ENCODE data around the gene DACH1. TPM values are rescaled to one million over a fixed set of nuclear protein-coding genes. Genes with fewer than 3 reads are reported as not detected.

Gene DACH1
- total and polyA plus RNA-seq, 2 experiments from 2014 or later = 1.3 to 6.5 TPM

DNA sequence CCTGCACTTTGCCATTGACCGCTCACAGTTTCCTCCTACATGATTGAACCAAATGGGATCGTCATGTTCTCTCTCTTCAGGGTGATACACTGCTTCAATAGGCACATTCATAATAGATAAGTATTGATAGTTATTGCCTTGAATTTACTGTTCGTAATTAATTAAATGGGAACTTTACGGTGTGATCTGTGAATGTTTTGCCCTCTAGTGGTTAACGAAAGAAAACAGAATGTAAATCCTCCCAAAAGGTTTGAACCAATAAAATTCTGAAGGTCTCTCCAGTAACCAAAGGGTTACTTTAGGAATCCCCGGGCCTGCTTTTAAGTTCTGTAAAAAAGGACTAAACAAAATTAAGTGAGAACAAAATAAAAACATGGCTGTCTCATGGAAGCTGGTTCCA, 389.3 kb downstream of the DACH1 start:
- no peak overlapping the region for H2AFZ ChIP-seq
- no peaks in the 10 kb centered on the region for H3K9me3 ChIP-seq (ENCODE audit: low read depth)
- H4K20me1 ChIP-seq (ENCODE audit: insufficient read depth, poor library complexity, severe bottlenecking) = no peaks in the 10 kb centered on the region
- no peak overlapping the region for H3K4me2 ChIP-seq
- no peak overlapping the region for H3K4me3 ChIP-seq
- 51% methylated on average over 6 of the region's 6 CpGs for WGBS (ENCODE audit: low lambda C conversion rate, missing lambda C conversion rate)
- H3K4me1 ChIP-seq (ENCODE audit: insufficient read depth) = no peaks in the 10 kb centered on the region
- H3K27me3 ChIP-seq = no peaks in the 10 kb centered on the region
- TF ChIP-seq, protein P1, sequence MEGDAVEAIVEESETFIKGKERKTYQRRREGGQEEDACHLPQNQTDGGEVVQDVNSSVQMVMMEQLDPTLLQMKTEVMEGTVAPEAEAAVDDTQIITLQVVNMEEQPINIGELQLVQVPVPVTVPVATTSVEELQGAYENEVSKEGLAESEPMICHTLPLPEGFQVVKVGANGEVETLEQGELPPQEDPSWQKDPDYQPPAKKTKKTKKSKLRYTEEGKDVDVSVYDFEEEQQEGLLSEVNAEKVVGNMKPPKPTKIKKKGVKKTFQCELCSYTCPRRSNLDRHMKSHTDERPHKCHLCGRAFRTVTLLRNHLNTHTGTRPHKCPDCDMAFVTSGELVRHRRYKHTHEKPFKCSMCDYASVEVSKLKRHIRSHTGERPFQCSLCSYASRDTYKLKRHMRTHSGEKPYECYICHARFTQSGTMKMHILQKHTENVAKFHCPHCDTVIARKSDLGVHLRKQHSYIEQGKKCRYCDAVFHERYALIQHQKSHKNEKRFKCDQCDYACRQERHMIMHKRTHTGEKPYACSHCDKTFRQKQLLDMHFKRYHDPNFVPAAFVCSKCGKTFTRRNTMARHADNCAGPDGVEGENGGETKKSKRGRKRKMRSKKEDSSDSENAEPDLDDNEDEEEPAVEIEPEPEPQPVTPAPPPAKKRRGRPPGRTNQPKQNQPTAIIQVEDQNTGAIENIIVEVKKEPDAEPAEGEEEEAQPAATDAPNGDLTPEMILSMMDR (IDR thresholded peaks at IDR 0.05; ENCODE audit: poor library complexity) = peak; percentile 40
- no peak for TF ChIP-seq EZH2phosphoT487 (IDR thresholded peaks at IDR 0.05; ENCODE audit: low read depth, severe bottlenecking, unreplicated experiment)
- DNase-seq (ENCODE audit: low spot score) = no peak
- H3K9me2 ChIP-seq (replicated peaks; ENCODE audit: insufficient read depth) = no peaks in the 10 kb centered on the region
- no peaks in the 10 kb centered on the region for H3K79me2 ChIP-seq
- no peaks in the 10 kb centered on the region for H3K36me3 ChIP-seq (replicated peaks; ENCODE audit: insufficient read depth, low read depth)
- no peak overlapping the region for H3K27ac ChIP-seq

DNA sequence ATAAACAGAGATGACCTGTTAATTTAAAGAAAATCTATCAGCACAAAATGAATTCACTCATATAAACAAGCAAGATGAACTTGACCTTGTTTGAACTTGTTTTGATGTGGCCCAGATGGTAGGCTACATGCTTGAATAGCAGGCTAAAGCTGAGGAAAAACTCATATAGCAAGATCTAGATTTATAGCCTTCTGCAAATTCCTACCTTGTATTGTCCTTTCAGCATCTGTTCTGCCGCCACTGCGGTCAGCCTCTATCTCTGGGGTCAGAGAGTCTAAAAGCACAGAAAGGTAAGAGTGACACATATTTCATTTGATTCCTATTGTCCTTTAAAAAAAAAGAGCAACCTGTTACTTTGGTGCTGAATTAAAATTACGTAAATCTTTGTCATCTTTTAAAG, 392.1 kb downstream of the DACH1 start:
- Histone ChIP-seq H2AFZ (no peak overlapping the region), H3K79me2 (no peaks in the 10 kb centered on the region)
- 78% methylated on average over 3 of the region's 3 CpGs for WGBS (ENCODE audit: low lambda C conversion rate, missing lambda C conversion rate)

DNA sequence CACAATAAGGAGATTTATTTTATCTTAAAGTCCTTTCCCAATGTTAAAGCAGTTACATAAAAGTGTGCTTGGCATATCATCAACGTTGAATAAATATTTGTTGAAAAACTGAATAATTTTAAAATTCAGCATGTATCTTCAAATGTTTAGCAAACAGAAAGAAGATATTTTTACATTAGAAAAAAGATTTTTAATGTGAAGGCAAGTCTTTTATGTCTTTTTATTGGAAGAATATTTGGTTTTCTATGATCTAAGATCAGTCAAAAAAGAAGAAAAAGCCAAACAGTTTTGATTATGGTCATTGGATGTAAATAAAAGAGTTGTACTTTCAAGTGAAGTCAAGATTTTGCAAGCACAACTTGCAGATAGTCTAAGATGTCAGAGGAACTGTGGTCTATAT, 397.4 kb downstream of the DACH1 start:
- no peak overlapping the region for H3K4me2 ChIP-seq
- 82% methylated on average over 1 of the region's 1 CpG for whole genome bisulfite sequencing (ENCODE audit: low lambda C conversion rate, missing lambda C conversion rate)
- H4K20me1 ChIP-seq (ENCODE audit: insufficient read depth, poor library complexity, severe bottlenecking) = no peaks in the 10 kb centered on the region
- H3K4me1 ChIP-seq (ENCODE audit: insufficient read depth) = no peaks in the 10 kb centered on the region
- H3K27me3 ChIP-seq = no peaks in the 10 kb centered on the region
- H3K9me3 ChIP-seq (ENCODE audit: low read depth) = no peaks in the 10 kb centered on the region
- no peak for DNase-seq (ENCODE audit: low spot score)
- TF ChIP-seq, protein P1 (IDR thresholded peaks at IDR 0.05; ENCODE audit: poor library complexity) = no peak
- TF ChIP-seq EZH2 (IDR thresholded peaks at IDR 0.05; ENCODE audit: borderline replicate concordance) = no peak
- no peak for TF ChIP-seq EZH2phosphoT487 (IDR thresholded peaks at IDR 0.05; ENCODE audit: low read depth, severe bottlenecking, unreplicated experiment)
- no peak overlapping the region for H3K4me3 ChIP-seq
- no peaks in the 10 kb centered on the region for H3K36me3 ChIP-seq (replicated peaks; ENCODE audit: insufficient read depth, low read depth)
- no peaks in the 10 kb centered on the region for H3K9me2 ChIP-seq (replicated peaks; ENCODE audit: insufficient read depth)
- H3K27ac ChIP-seq = no peak overlapping the region
- no peaks in the 10 kb centered on the region for H3K79me2 ChIP-seq
- H2AFZ ChIP-seq = no peak overlapping the region

More for the DNA sequence above, 392.1 kb downstream of the DACH1 start:
- Histone ChIP-seq H3K4me3 (no peak overlapping the region), H3K4me2 (no peak overlapping the region), H3K27ac (no peak overlapping the region), H3K9me3 (ENCODE audit: low read depth) (no peaks in the 10 kb centered on the region), H4K20me1 (ENCODE audit: insufficient read depth, poor library complexity, severe bottlenecking) (no peaks in the 10 kb centered on the region), H3K27me3 (no peaks in the 10 kb centered on the region), H3K4me1 (ENCODE audit: insufficient read depth) (no peaks in the 10 kb centered on the region), H3K36me3 (replicated peaks; ENCODE audit: insufficient read depth, low read depth) (no peaks in the 10 kb centered on the region), H3K9me2 (replicated peaks; ENCODE audit: insufficient read depth) (no peaks in the 10 kb centered on the region)
- TF ChIP-seq EZH2phosphoT487 (IDR thresholded peaks at IDR 0.05; ENCODE audit: low read depth, severe bottlenecking, unreplicated experiment) = no peak
- no peak for DNase-seq (ENCODE audit: low spot score)

DNA sequence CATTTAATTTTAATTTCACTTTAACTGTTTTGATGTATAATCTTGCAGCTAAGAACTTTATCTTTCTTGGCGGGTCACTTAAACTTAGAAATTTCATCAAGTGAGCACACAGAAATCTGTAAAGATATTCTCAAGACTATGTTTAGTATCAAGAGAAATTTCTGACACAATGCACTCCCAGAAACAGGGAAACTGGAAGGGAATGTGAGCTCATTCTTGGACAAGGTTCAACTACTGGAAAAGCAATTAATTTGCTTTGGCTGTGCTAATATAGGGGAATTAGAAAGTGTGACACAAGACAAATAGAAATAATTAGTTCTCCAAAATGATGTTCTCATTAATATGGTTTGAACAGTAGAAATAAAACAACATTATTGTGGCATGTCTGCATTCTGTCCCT, 402.3 kb downstream of the DACH1 start:
- H3K4me2 ChIP-seq = no peak overlapping the region
- no peak overlapping the region for H2AFZ ChIP-seq
- H3K27me3 ChIP-seq = no peaks in the 10 kb centered on the region
- H3K27ac ChIP-seq = no peak overlapping the region
- 90% methylated on average over 1 of the region's 1 CpG for WGBS (ENCODE audit: low lambda C conversion rate, missing lambda C conversion rate)
- H3K9me2 ChIP-seq (replicated peaks; ENCODE audit: insufficient read depth) = no peaks in the 10 kb centered on the region
- no peaks in the 10 kb centered on the region for H3K79me2 ChIP-seq
- H3K36me3 ChIP-seq (replicated peaks; ENCODE audit: insufficient read depth, low read depth) = no peaks in the 10 kb centered on the region
- no peaks in the 10 kb centered on the region for H3K4me1 ChIP-seq (ENCODE audit: insufficient read depth)
- TF ChIP-seq EZH2 (IDR thresholded peaks at IDR 0.05; ENCODE audit: borderline replicate concordance) (no peak), EZH2phosphoT487 (IDR thresholded peaks at IDR 0.05; ENCODE audit: low read depth, severe bottlenecking, unreplicated experiment) (no peak)
- TF ChIP-seq, protein P1 (IDR thresholded peaks at IDR 0.05; ENCODE audit: poor library complexity) = no peak
- H3K9me3 ChIP-seq (ENCODE audit: low read depth) = no peaks in the 10 kb centered on the region
- DNase-seq (ENCODE audit: low spot score) = no peak
- no peaks in the 10 kb centered on the region for H4K20me1 ChIP-seq (ENCODE audit: insufficient read depth, poor library complexity, severe bottlenecking)
- H3K4me3 ChIP-seq = no peak overlapping the region

All from hepatocyte (in vitro differentiated cells).